SH-SY5Y (cell line): Measurements from ENCODE around the gene ELK4.

Source experiments
- GATA2 ChIP-seq: IDR thresholded peaks from 2 replicates; pipeline ENCODE4 v1.6.1; 2011; ENCODE audit warnings: mild to moderate bottlenecking, low read depth, low read length
- GATA3 ChIP-seq: IDR thresholded peaks from 2 replicates; pipeline ENCODE4 v1.6.1; 2011; ENCODE audit warnings: low read depth, mild to moderate bottlenecking, low read length, moderate library complexity

The ELK4 gene

GRCh38 chr1:205600085-205600484 is 31.7 kb downstream of the ELK4 start:
- TF ChIP-seq GATA3, result no peak
- no peak for TF ChIP-seq GATA2

- TF ChIP-seq GATA2 (no peak), GATA3 (no peak)
These were observed 32.2 kb downstream of the ELK4 start for GRCh38 chr1:205599669-205600042.

GRCh38 chr1:205598841-205599668 is 32.8 kb downstream of the ELK4 start:
- TF ChIP-seq GATA2, result no peak
- no peak for TF ChIP-seq GATA3

GRCh38 chr1:205597691-205598314 is 34.0 kb downstream of the ELK4 start:
- no peak for TF ChIP-seq GATA3
- TF ChIP-seq GATA2, result no peak

- no peak for TF ChIP-seq GATA2
- TF ChIP-seq GATA3, result no peak
These were observed 34.9 kb downstream of the ELK4 start for GRCh38 chr1:205596876-205597275.

- TF ChIP-seq GATA3 (no peak), GATA2 (no peak)
These were observed 36.0 kb downstream of the ELK4 start for GRCh38 chr1:205595861-205596260.

- no peak for TF ChIP-seq GATA2
- no peak for TF ChIP-seq GATA3
These were observed 36.4 kb downstream of the ELK4 start for GRCh38 chr1:205595435-205595834.

- TF ChIP-seq GATA2, result no peak
- TF ChIP-seq GATA3, result no peak
These were observed 37.0 kb downstream of the ELK4 start for GRCh38 chr1:205594846-205595245.

GRCh38 chr1:205593967-205594366 is 37.8 kb downstream of the ELK4 start:
- TF ChIP-seq GATA3, result no peak
- no peak for TF ChIP-seq GATA2

GRCh38 chr1:205593532-205593931 is 38.3 kb downstream of the ELK4 start:
- TF ChIP-seq GATA2 (no peak), GATA3 (no peak)

- TF ChIP-seq GATA3 (no peak), GATA2 (no peak)
These were observed 39.3 kb downstream of the ELK4 start for GRCh38 chr1:205592443-205593003.

GRCh38 chr1:205591522-205592351 is 40.1 kb downstream of the ELK4 start:
- TF ChIP-seq GATA2, result no peak; the same call in 1 of the 2 replicates
- no peak for TF ChIP-seq GATA3

GRCh38 chr1:205590777-205591513 is 40.9 kb downstream of the ELK4 start:
- TF ChIP-seq GATA3, result no peak
- no peak for TF ChIP-seq GATA2

- TF ChIP-seq GATA2 (no peak), GATA3 (no peak)
These were observed 41.4 kb downstream of the ELK4 start for GRCh38 chr1:205590457-205590768.
